Psoas muscle (tissue), 8 donors: Measurements from ENCODE around the gene MYO18A. TPM values are rescaled to one million over a fixed set of nuclear protein-coding genes. Genes with fewer than 3 reads are reported as not detected.

Source experiments
- ATAC-seq, 4 donors: fragments of 200-7000 bp; cut with Tn5 transposase; one replicate each; pipeline ENCODE4 v1.9.1; 2020; ENCODE audit warnings: moderate library complexity in 3 of 4, mild to moderate bottlenecking in 2 of 4
- DNase-seq, 2 donors: peaks; one replicate each; pipeline ENCODE4 v3.0.0-alpha.2; 2020
- H3K27ac ChIP-seq: fragments of 200-600 bp; one replicate; pipeline ENCODE4 v1.8.0; 2022
- H3K27me3 ChIP-seq, 3 donors: fragments of 200-600 bp in 1 of 3; one replicate each; pipeline versions ENCODE4 v1.6.1 to v1.8.0; 2013 to 2022; ENCODE audit warnings: low read length in 2 of 3, mild to moderate bottlenecking in 2 of 3, moderate library complexity in 1 of 3; ENCODE audit not compliant: insufficient read depth in 3 of 3
- H3K36me3 ChIP-seq, 2 donors: fragments of 200-600 bp in 1 of 2; one replicate each; pipeline versions ENCODE4 v1.6.1 to v1.8.0; 2013 to 2022; ENCODE audit warnings: low read depth in 1 of 2, mild to moderate bottlenecking in 1 of 2, moderate library complexity in 1 of 2; ENCODE audit not compliant: insufficient read depth in 1 of 2
- H3K4me1 ChIP-seq: fragments of 200-600 bp; one replicate; pipeline ENCODE4 v1.8.0; 2022
- H3K4me3 ChIP-seq: fragments of 200-600 bp; one replicate; pipeline ENCODE4 v1.8.0; 2022; ENCODE audit warnings: mild to moderate bottlenecking
- H3K9me3 ChIP-seq: fragments of 200-600 bp; one replicate; pipeline ENCODE4 v1.8.0; 2022
- CTCF ChIP-seq: fragments of 200-600 bp; IDR thresholded peaks from one replicate; pipeline ENCODE4 v1.8.0; 2022; ENCODE audit warnings: antibody characterized with exemption
- WGBS, 3 donors: extraction: QIAGEN DNeasy Blood & Tissue Kit; methylation state at CpG; one replicate each; pipeline versions ENCODE4 v1.1.6 to v1.1.7; 2013; 5-methylcytosine and 5-hydroxymethylcytosine counted together
- intact Hi-C, 2 donors: fragments of 100-400 bp; cut with DNase I; formaldehyde crosslinking; loops; one replicate each; pipeline versions ENCODE4 v1.11.0 to v1.14.2; 2022
- polyA plus RNA-seq, 3 donors: library from polyadenylated mRNA; stranded (reverse); fragments of 200-250 nt; gene quantifications; one replicate each; pipeline ENCODE4 v1.2.3, GENCODE V29; 2013
- total RNA-seq, 4 donors: library from RNA; stranded (reverse); fragmentation: NEBNext Ultra II Directional in 2 of 4; extraction: Animal tissue kit (Norgen Biotek cat#: 25700) in 2 of 4; gene quantifications; one replicate each; pipeline versions ENCODE4 v1.2.1 to v1.2.4, GENCODE V29; 2021 to 2023
- donor health status: healthy with polysubstance abuse.
- donor health status: DM: no; HTN: no; CAD: no; lungs with moderate emphysema.
- donor health status: Bipolar disorder and iron deficiency.
- donor health status: healthy.
- donor health status: DM: yes; HTN: yes; CAD: no.
- donor health status: DM: no; HTN: no; CAD: no.
- donor health status: DM: no; HTN: no; CAD: no.
- donor health status: DM: yes; HTN: yes; CAD: no.

Gene MYO18A
- total and polyA plus RNA-seq, 7 donors: 142 to 1,274 (median 770) TPM

- intact Hi-C loops: no loop called here
- Histone ChIP-seq H3K4me3 (no peak overlapping the region), H3K4me1 (no peaks in the 10 kb centered on the region), H3K9me3 (no peaks in the 10 kb centered on the region), H3K27me3 (peaks cover 0 to 1% (median 0%) of the 10 kb centered on the region in 3 donors), H3K27ac (no peak overlapping the region), H3K36me3 (no peaks in the 10 kb centered on the region)
- ATAC-seq: no peak
- TF ChIP-seq CTCF: no peak
- 90 to 95% (median 93%) methylated on average over 3 of the region's 3 CpGs for WGBS, 3 donors
- no peak for DNase-seq
Measured at GRCh38 chr17:29058391-29058790, 121.8 kb downstream of the MYO18A start.

GRCh38 chr17:29057361-29057760, 122.8 kb downstream of the MYO18A start:
- ATAC-seq (no peak), DNase-seq (no peak)
- no peak for TF ChIP-seq CTCF
- H3K27ac ChIP-seq: no peak overlapping the region
- no peaks in the 10 kb centered on the region for H3K4me1 ChIP-seq
- H3K27me3 ChIP-seq: peaks cover 0 to 1% (median 0%) of the 10 kb centered on the region in 3 donors
- H3K4me3 ChIP-seq: no peak overlapping the region
- H3K36me3 ChIP-seq: no peaks in the 10 kb centered on the region
- 66 to 68% (median 68%) methylated on average over 4 of the region's 4 CpGs for WGBS, 3 donors
- intact Hi-C loops: no loop called here
- no peaks in the 10 kb centered on the region for H3K9me3 ChIP-seq

GRCh38 chr17:29054835-29055234, 125.4 kb downstream of the MYO18A start:
- no peak for TF ChIP-seq CTCF
- H3K9me3 ChIP-seq: no peaks in the 10 kb centered on the region

GRCh38 chr17:29051731-29052130, 128.5 kb downstream of the MYO18A start:
- no peak for TF ChIP-seq CTCF
- no peak for ATAC-seq
- H3K9me3 ChIP-seq: no peaks in the 10 kb centered on the region
- DNase-seq: no peak
- H3K27me3 ChIP-seq: peaks cover 0 to 1% (median 0%) of the 10 kb centered on the region in 3 donors
- intact Hi-C loops: no loop called here
- no peaks in the 10 kb centered on the region for H3K4me1 ChIP-seq
- no peak overlapping the region for H3K4me3 ChIP-seq
- 62 to 75% (median 70%) methylated on average over 6 of the region's 6 CpGs for WGBS, 3 donors
- H3K27ac ChIP-seq: no peak overlapping the region
- H3K36me3 ChIP-seq: no peaks in the 10 kb centered on the region

More at GRCh38 chr17:29054835-29055234, 125.4 kb downstream of the MYO18A start:
- intact Hi-C loops: no loop called here
- Histone ChIP-seq H3K4me3 (no peak overlapping the region), H3K27me3 (peaks cover 0 to 1% (median 0%) of the 10 kb centered on the region in 3 donors), H3K36me3 (no peaks in the 10 kb centered on the region), H3K4me1 (no peaks in the 10 kb centered on the region), H3K27ac (no peak overlapping the region)
- WGBS, 3 donors: 79 to 87% (median 87%) methylated on average over 10 of the region's 10 CpGs
- ATAC-seq (no peak), DNase-seq (no peak)

GRCh38 chr17:29051194-29051593, 129.0 kb downstream of the MYO18A start:
- intact Hi-C loops: no loop called here
- H3K4me1 ChIP-seq: no peaks in the 10 kb centered on the region

More at GRCh38 chr17:29051194-29051593, 129.0 kb downstream of the MYO18A start:
- Histone ChIP-seq H3K27me3 (peaks cover 0 to 1% (median 0%) of the 10 kb centered on the region in 3 donors), H3K9me3 (no peaks in the 10 kb centered on the region), H3K36me3 (no peaks in the 10 kb centered on the region), H3K27ac (no peak overlapping the region), H3K4me3 (no peak overlapping the region)
- ATAC-seq: no peak
- DNase-seq: no peak
- 56 to 71% (median 62%) methylated on average over 12 of the region's 12 CpGs for WGBS, 3 donors
- no peak for TF ChIP-seq CTCF
